ENCODE data around the gene CAMTA2.
A peak's percentile ranks its signal among the peaks of the same experiment; 100 is the strongest.

DNA sequence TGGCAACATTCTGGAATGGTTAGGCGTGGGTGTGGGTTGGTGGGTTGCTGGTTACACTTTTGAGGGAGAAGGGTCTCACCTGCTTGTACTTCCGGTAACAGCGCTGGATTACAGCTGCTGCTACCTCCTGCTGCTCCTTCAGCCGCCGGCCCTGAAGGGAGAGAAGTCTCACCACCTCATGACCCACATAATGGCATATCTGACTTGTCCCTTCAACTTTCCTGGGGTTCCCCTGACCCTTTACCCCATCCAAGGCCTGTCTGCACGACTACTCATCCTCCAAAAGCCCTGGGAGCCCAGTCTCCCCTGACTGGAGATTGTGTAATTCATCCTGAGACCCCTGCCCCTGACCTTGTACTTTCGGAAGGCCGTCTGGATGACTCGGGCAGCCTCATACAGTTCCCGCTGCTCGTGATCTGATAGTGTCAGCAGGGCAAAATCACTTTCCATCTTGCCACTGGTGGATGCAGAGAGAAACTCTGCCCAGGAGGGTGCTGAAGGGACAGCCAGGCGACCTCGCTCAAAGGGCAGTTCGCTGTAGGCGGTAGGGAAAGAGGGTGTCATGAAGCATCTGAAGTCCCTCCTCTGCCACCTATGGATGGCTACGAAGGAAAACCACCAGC, 17.8 kb downstream of the CAMTA2 start:
- TF ChIP-seq, protein P1, sequence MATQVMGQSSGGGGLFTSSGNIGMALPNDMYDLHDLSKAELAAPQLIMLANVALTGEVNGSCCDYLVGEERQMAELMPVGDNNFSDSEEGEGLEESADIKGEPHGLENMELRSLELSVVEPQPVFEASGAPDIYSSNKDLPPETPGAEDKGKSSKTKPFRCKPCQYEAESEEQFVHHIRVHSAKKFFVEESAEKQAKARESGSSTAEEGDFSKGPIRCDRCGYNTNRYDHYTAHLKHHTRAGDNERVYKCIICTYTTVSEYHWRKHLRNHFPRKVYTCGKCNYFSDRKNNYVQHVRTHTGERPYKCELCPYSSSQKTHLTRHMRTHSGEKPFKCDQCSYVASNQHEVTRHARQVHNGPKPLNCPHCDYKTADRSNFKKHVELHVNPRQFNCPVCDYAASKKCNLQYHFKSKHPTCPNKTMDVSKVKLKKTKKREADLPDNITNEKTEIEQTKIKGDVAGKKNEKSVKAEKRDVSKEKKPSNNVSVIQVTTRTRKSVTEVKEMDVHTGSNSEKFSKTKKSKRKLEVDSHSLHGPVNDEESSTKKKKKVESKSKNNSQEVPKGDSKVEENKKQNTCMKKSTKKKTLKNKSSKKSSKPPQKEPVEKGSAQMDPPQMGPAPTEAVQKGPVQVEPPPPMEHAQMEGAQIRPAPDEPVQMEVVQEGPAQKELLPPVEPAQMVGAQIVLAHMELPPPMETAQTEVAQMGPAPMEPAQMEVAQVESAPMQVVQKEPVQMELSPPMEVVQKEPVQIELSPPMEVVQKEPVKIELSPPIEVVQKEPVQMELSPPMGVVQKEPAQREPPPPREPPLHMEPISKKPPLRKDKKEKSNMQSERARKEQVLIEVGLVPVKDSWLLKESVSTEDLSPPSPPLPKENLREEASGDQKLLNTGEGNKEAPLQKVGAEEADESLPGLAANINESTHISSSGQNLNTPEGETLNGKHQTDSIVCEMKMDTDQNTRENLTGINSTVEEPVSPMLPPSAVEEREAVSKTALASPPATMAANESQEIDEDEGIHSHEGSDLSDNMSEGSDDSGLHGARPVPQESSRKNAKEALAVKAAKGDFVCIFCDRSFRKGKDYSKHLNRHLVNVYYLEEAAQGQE (IDR thresholded peaks at IDR 0.05; ENCODE audit: insufficient read depth in 1 of 2, low read depth in 2 of 2, low read length in 2 of 2) = peak in 1 of 2 experiments; percentile 33; a peak in 1 of 4 replicates
- no peak for TF ChIP-seq SIN3A (IDR thresholded peaks at IDR 0.05; ENCODE audit: borderline replicate concordance, insufficient read depth, low read length)
- TF ChIP-seq TAF1 (IDR thresholded peaks at IDR 0.05; ENCODE audit: borderline replicate concordance, insufficient read depth, low read length) = no peak
- no peak for TF ChIP-seq FOXP2 (optimal IDR thresholded peaks at IDR 0.05; ENCODE audit: borderline replicate concordance, extremely low read depth, extremely low read length, insufficient read depth)
